Panc1 (cell line): ENCODE results near the gene TBC1D22A.

ENCODE experiments used
- CTCF ChIP-seq: fragments of 450-650 bp; IDR thresholded peaks from 2 replicates; pipeline ENCODE4 v1.5.1; 2017; ENCODE audit warnings: mild to moderate bottlenecking
- POLR2AphosphoS5 ChIP-seq: IDR thresholded peaks from 2 replicates; pipeline ENCODE4 v1.6.1; 2012; ENCODE audit warnings: mild to moderate bottlenecking, low read depth, low read length, moderate library complexity
- REST ChIP-seq, 2 experiments: IDR thresholded peaks; 2 replicates each; pipeline ENCODE4 v1.6.1; 2011 to 2012; ENCODE audit warnings: low read depth in 2 of 2, control low read depth in 1 of 2, low read length in 1 of 2, mild to moderate bottlenecking in 1 of 2, moderate library complexity in 1 of 2; ENCODE audit not compliant: insufficient read depth in 1 of 2
- SIN3A ChIP-seq: IDR thresholded peaks from 2 replicates; pipeline ENCODE4 v1.6.1; 2012; ENCODE audit warnings: low read depth, mild to moderate bottlenecking, low read length, moderate library complexity, borderline replicate concordance; ENCODE audit not compliant: insufficient read depth

GRCh38 chr22:47007496-47007895 is 245.0 kb downstream of the TBC1D22A start:
- no peak for TF ChIP-seq CTCF
- no peak for TF ChIP-seq POLR2AphosphoS5
- TF ChIP-seq REST (IDR thresholded peaks at IDR 0.05; ENCODE audit: insufficient read depth in 1 of 2, low read depth in 2 of 2, low read length in 1 of 2) = no peak
- no peak for TF ChIP-seq SIN3A
